Inferior parietal cortex (tissue), 1 donor: ENCODE results near the gene CTCFL.
"Not testable (repeated sequence)": the region's sequence is repeated elsewhere in the genome, so short reads cannot be mapped to it uniquely, and the experiment has no call there.

Experiments used
- DNase-seq: peaks from one replicate; pipeline ENCODE4 v3.0.0-alpha.2; 2016; ENCODE audit errors: extremely low spot score

CTCFL gene

DNA sequence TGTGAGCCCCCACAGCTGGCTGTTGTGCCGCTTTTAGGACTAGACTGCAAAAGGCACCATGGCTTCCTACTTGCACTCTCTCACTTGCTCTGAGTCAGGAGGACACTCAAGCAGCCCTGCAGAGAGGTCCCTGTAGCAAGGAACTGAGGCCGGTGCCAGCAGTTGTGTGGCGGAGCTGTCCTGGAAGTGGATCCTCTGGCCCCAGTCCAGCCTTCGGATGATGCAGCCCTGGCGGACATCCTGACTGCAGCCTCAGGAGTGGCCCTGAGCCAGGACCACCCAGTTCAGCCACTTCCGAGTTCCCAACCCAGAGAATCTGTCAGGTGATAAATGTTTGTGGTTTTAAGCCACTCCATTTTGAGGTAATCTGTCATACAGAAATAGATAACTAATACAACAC, 17.5 kb downstream of the CTCFL start:
- no peak for DNase-seq

DNA sequence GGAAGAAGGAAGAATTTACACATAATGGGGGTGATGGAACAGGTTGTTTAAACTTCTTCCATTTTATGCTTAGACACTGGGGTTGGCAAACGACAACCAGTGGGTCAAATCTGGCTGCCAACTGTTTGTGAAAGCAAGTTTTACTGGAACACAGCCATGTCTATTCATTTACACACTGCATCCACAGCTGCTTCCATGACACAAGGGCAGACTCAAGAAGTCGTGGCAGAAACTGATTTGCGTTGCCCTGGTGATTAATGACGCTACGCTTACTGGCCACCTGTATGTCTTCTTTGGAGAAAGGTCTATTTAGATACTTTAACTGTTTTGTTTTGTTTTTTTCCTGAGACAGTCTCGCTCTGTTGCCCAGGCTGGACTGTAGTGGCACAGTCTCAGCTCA, 19.0 kb downstream of the CTCFL start:
- DNase-seq: no peak

DNA sequence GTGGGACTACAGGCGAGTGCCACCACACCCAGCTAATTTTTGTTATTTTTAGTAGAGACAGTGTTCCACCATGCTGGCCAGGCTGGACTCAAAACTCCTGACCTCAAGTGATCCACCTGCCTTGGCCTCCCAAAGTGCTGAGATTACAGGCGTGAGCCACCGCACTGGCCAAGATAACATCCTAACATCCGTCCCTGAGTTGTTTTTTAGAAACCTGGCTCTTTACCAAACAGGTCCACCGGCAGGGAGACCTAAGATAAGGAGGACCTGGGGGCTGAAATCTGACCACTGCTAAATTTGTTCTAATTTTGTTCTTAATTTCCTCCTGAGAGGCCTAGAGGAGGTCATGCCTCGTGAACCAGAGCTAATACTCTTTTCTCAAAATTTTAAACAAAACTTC, 20.5 kb downstream of the CTCFL start:
- DNase-seq: no peak

DNA sequence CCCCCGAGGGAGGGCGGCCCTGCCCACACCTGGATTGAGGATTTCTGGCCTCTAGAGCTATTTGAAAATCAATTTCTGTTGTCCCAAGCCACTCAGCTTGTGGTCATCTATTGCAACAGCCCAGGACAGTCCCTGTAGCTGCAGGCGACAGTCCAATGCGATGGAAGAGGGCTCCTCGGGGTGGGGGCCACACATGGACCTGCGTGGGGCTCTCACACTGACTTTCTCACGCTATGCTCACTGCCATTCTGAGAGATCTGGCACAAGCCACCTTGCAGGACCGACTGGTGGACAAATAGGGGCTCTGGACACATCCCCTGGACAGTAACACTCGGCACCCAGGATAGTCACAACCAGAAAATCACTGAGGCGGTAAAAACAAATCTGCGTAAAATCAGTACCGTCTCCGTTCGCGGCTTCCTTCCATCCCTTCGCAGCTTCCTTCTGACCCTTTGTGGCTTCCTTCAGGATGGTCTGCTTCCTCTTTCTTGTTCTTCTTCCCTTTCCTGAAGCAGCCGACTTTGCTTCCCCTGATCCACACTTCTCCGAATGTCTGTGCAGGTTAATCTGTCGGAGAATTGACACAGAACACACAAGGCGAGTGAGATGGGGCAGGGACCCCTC, 21.8 kb downstream of the CTCFL start:
- DNase-seq: no peak

DNA sequence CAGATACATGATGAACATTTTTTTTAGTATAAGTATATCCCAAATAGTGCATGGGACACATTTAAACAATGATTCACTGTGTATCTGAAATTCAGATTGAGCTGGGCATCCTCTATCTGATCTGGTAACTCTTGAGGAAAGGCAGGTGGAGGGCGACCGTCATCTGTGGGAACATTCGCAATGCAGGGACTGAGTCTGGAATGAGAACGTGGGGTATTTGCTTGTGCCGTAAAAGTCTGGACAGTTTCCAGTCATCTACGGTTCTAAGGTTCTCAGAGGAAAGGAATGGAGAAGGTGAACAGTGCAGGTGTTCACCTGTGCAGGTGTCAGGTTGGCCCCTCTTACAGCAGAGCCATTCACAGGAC, 22.6 kb downstream of the CTCFL start:
- DNase-seq: no peak

DNA sequence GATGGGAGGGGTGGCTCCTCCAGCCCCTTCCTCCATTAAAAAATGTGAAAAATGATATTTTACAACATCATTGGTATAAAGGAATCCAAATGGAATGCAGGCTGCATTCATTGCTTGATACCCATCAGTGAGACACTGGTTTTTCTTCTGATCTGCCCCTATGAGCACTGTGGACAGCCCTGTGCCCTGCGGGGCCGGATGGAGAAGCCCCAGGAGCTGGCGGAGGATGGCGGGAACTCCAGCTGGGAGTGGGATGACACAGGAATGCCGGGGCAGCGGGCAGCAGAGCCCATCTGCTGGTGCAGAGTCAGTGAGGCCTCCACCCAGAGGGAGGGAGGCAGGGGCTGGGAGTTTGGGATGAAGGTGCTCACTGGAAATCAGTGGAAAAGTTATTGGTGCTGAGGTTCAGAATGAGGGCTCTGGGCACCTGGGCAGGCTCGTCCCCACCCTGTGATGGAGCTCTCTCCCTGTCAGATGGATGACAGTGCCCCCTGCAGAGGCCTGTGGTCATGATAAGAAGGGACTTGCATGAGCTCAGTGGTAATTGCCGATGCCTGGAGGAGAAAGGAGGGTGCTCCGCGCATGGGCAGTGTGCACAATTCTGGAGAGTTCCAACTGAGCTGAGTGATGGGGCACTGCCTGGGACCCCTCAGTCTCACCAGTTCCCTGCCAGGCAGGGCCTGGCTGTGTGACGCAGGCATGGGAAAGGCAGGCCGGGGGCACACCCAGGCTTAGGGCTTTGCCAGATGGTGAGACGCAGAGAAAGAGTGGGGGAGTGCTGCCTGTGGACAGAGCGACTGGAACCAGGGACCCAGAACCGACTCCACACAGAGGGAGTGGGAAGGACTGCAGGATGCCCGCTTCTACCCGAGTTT, 23.2 kb downstream of the CTCFL start:
- DNase-seq: no peak

DNA sequence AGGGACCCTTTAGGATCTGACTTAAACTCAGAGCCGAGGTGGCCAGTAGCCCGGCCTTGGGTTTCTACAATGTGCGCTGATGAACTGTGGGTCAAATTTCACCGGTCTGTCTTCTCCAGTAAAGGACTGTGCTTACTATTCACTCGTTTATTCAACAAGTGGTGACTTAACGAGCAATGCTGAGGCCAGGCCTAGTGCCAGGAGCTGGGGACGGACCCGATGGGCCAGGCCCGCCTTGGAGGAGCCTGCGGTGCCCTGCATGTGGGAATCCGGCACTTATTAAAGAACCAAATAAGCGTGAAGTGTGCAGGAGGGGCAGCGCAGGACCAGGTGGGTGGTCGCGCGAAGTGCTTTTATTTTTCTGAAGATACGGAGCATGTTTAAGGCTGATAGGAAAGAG, 24.0 kb downstream of the CTCFL start:
- DNase-seq: no peak

DNA sequence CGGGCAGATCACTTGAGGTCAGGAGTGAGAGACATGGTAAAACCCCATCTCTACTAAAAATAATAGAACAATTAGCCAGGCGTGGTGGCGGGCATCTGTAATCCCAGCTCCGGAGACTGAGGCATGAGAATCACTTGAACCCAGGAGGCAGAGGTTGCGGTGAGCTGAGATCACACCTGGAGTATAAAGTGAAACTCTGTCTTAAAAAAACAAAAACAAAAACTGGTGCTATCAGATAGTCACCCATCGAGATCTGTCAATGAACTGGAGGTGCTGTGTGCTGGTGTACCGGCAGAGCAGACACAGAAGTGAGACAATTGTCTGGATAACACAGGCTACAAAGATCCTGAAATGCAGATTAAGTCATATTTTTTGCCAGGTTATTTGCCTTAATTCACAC, 24.7 kb downstream of the CTCFL start:
- DNase-seq: no peak

DNA sequence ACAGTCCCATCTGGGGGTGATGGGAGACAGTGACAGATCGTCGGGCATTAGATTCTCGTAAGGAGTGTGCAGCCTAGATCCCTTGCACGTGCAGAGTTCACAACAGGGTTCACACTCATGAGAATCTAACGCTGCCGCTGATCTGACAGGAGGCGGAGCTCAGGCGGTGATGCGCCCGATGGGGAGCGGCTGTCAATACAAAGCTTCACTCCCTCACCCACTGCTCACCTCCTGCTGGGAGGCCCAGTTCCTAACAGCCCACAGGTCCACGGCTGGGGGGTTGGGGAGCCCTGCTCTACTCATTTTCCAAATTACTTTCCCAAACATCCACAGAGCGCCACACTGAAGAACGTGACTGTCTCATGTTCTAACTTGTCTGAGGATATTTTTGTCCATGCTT, 25.3 kb downstream of the CTCFL start:
- DNase-seq: no peak

DNA sequence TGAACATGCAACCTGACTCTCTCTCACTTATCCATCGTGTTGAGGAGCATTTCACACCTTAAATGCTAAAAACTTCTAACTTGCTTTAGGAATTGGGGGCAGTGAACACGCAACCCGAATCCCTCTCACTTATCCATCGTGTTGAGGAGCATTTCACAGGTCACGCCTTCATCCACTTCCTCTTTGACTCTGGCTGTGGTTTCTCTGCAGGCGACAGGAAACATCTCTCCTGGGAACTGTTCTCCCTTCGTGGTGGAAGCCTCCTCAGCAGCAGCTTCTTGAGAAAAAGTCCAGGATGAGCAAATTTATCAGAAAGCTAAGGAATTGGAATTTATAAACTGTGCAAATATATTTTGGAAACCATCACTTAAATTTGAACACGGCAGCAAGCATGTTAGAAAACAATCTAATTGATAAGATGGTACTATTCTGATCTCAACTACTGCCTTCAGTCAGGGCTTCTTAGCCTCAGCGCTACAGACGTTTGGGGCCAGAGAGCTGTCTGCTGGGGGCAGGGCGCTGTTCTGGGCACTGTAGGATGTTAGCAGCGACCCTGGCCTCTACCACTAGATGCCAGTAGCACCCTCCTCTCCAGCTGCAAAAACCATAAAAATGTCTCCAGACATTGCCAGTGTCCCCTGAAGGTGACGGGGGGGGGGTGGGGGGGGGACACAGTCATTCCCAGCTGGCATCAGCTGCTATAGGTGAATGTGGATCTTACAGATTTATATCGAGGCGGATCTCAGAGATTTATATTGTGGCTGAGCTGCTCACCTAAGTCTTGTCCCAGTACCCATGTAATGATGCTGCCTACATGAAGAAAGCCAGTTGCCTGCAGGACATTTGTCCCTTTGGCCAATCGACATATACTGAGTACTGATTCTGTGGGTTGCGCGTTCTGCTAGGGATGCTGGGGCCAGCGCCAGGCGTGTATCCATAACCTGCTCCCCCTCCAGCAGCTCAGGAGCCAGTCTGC, 26.2 kb downstream of the CTCFL start:
- no peak for DNase-seq

DNA sequence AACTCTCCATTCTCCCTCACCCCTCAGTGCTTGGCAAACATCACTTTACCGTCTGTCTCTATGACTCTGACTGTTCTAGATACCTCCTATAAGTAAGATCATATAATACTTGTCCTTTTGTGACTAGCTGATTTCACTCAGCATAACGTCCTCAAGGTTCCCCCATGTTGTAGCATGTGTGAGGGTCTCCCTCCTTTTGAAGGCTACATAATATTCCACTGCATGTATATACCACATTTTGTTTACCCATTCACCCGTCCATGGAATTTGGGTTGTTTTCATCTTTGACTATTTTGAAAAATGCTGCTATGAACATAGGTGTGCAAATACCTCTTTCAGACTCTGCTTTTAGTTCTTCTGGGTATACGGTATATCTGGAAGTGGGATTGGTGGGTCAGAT, 28.3 kb downstream of the CTCFL start:
- DNase-seq: no peak

DNA sequence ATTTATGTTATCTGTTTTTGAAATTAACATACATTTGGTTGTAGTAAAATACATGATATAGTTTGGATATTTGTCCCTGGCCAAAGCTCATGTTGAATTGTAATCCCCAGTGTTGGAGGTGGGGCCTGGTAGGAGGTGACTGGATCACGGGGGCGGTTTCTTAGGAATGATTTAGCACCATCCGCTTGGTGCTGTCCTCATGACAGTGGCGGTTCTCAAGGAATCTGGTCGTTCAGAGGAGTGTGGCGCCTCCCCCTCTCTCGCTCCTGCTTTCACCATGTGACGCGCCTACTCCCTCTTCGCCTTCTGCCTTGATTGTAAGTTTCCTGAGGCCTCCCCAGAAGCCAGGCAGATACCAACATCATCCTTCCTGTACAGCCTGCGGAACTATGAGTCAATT, 29.0 kb downstream of the CTCFL start:
- no peak for DNase-seq

DNA sequence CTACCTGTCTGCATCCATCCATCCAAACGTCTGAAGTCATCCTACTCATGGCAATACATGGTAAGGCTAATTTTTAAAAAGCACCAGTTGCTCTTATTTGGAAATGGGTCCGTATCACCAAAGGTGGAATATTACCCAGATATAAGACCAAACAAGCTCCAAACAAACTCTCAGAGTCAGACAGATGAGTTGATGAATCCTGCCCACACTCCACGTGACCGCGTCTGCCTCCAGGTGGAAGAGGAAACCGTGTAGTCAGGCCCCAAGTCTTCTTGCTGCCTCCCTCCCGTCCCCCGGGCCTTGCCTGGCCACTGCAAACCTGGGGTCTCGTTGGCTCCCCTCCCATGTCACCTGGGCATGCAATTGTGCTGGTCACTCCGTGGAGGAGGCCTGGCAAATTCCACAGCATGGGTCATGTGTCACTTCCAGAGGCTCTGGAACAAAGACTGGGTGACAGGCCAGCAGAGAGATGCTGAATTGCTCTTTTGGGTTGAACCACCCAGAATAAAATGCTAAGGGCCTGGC, 31.8 kb downstream of the CTCFL start:
- DNase-seq: no peak

DNA sequence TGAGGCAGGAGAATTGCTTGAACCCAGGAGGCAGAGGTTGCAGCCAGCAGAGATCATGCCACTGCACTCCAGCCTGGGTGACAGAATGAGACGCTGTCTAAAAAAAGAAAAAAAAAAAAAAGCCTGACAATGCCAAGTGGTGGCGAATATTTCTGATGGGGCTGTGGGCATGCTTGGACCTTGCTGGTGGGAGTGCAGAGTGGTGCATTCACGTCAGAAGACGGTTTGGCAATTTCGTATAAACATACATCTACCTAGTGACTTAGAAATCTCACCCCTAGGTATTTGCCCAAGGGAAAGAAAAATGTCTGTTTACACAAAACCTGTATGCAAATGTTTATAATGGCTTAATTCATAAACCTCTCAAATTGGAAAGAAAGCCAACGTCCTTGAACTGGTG, 33.6 kb downstream of the CTCFL start:
- DNase-seq: no peak

DNA sequence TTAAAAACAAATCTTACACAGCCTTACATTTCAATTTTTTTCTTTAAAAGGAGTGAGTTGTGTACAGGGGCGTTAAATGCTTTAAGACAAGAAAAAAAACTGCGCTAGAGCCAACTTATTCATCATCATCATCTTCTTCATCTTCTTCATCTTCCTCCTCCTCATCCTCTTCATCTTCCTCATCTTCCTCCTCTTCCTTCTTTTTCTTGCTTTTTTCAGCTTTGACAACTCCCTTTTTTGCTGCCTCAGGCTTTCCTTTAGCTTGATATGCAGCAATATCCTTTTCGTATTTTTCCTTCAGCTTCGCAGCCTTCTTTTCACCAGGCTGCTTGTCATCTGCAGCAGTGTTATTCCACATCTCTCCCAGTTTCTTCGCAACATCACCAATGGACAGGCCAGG, 36.7 kb downstream of the CTCFL start:
- DNase-seq: not testable (repeated sequence)

DNA sequence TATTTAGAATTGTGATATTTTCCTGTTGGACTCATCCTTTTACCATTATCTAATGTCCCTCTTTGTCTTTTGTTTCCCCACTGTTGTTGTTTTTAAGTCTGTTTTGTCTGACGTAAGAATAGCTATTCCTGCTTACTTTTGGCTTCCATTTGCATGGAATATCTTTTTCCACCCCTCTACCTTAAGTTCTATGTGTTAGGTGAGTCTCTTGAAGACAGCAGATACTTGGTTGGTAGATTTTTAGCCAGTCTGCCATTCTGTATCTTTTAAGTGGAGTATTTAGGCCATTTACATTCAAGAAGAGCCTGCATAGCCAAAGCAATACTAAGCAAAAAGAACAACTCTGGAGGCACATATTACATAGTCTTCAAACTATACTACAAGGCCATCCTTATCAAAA, 39.2 kb downstream of the CTCFL start:
- DNase-seq: no peak

DNA sequence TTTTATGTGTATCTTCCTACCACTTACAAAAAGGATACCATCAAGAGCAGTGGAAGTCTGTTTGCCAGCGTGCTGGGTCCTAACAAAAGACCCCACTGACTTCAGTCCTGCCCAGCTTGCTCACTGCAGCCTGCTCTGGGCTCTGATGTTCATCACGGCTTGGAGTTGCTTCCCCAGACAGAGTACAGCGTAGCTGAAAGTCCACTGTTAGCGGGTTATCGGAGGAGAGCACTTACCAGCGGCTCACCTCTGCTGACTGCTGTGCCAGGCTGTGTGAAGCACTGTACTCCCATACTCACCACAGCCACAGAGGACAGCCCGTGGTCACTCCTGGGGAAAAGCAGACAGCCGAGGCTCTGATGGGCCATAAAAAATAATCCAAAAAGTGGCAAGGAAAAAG, 40.2 kb downstream of the CTCFL start:
- DNase-seq: no peak

DNA sequence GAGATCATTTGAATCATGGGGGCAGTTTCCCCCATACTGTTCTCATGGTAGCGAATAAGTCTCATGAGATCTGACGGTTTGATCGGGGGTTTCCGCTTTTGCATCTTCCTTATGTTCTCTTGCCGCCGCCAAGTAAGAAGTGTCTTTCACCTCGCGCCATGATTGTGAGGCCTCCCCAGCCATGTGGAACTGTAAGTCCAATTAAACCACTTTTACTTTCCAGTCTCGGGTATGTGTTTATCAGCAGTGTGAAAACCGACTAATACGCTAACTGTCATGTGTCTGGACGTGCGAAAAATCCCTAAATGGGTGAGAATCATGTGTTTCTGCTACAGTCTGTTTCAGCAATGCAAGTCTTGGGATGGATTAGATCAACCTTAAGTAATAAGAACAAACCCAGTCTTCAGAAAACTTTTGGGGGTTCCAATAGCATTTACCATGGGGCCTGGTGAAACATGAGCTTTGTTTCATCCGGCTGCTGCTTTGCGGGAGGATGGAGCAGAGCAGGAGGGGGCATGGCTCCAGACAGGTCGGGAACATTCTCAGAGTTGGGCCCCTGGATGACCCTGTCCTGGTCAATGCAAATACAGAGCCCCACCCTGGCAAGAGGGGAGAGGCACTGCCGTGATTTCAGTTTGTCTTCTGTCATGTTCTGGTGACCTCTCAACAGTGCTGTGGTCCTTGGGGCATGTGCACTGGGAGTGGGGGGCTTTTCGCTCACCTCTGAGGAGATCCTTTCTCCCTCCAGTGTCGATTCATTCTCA, 41.5 kb downstream of the CTCFL start:
- DNase-seq: no peak

DNA sequence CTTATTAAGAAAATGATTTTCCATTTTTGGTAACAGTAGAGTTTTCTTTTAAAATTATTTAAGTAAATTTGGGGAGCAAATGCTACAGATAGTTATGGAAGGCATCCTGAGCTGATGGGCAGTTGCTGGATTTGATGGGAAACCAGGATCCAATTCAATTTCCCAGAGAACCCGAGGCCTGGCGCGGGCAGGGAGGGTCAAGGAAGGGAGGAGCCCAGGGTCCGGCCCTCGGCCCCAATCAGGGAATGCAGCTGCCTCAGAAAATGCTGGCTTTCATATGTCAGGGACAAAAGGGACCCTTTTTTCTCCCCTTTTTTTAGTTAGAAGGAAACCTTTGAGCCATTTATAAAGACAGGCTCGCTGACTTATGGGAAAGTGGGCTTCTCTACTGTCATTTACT, 42.1 kb downstream of the CTCFL start:
- no peak for DNase-seq

DNA sequence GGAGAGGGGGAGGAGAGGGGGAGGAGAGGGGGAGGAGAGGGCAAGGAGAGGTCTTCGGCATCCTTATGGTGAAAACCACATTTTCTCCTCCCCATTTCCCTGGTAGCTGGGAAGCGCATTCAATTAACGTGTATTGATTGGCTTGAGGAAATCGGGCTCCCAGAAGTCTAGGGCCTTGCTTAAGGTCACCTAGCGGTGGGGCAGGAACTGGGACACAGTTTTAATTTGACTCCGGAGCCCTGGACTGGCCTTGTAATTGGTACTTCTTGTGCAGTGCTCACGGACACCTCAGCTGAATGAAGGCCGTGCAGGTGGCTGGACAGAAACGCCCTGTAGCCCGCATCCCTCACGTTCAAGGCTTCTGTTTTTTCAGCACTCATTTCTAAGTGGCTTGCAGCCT, 42.8 kb downstream of the CTCFL start:
- no peak for DNase-seq

DNA sequence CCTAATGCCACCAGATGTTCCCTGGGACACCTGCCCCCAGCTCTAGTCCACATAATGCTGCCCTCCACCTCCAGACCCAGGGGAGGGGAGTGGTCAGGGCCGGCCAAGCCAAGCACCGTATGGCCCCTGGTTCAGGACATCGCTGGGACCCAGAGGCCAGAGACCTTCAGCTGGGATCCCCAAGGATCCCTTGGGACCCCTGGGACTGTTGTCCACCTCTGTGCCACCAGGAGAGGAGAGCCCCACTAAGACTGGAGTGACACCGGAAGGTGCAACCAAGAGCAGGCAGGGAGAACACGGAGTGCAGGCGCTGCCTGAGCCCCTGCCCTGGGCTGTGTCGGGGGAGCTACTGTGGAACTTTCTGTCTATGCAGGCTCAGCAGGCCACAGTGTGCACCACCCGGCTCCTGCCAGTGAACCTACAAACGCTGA, 43.6 kb downstream of the CTCFL start:
- DNase-seq: no peak
